A549 (cell line): Measurements from ENCODE around the gene LNPK. TPM values are rescaled to one million over a fixed set of nuclear protein-coding genes. Genes with fewer than 3 reads are reported as not detected.

Source experiments
- ATAC-seq, 2 experiments: fragments of 200-7000 bp in 1 of 2; fragments of >200 bp in 1 of 2; cut with Nextera tagmentation in 1 of 2; cut with Tn5 transposase in 1 of 2; 3 replicates each; pipeline versions ENCODE4 v1.8.0 to v1.9.1; 2018 to 2020; ENCODE audit warnings: mild to moderate bottlenecking in 1 of 2, moderate library complexity in 1 of 2
- CTCF ChIA-PET: fragments of 300-600 bp; sonication (Branson Sonifier 250); formaldehyde crosslinking; extraction: SDS; loops from one replicate; lab custom pipeline; 2021; ENCODE audit warnings: antibody characterized with exemption, inconsistent platforms; lab: Yijun Ruan, JAX
- POLR2A ChIA-PET: fragments of 350-600 bp; formaldehyde crosslinking; extraction: SDS; loops from one replicate; lab custom pipeline; 2021; ENCODE audit warnings: antibody characterized with exemption, inconsistent platforms; lab: Yijun Ruan, JAX
- DNase-seq, 2 experiments: peaks; one replicate each; pipeline versions ENCODE4 v3.0.0 to v3.0.0-alpha.2; 2011 to 2016; ENCODE audit warnings: low read depth in 1 of 2, low spot score in 1 of 2
- FAIRE-seq: peaks from 2 replicates; lab custom pipeline; 2011; peaks lifted over from hg19 to GRCh38; lab: Jason Lieb, UNC
- H3K27ac ChIP-seq, 2 experiments: fragments of >200 bp; sonication (Bioruptor Twin); formaldehyde crosslinking; 3 replicates each; pipeline ENCODE4 v1.5.1; 2016 to 2017
- H3K4me1 ChIP-seq: fragments of >200 bp; sonication (Bioruptor Twin); formaldehyde crosslinking; 3 replicates; pipeline ENCODE4 v1.6.1; 2016
- H3K4me2 ChIP-seq: fragments of >200 bp; sonication (Bioruptor Twin); formaldehyde crosslinking; 3 replicates; pipeline ENCODE4 v1.6.1; 2016
- H3K4me3 ChIP-seq: fragments of >200 bp; sonication (Bioruptor Twin); formaldehyde crosslinking; 3 replicates; pipeline ENCODE4 v1.5.1; 2016
- H3K9me3 ChIP-seq: fragments of >200 bp; sonication (Bioruptor Twin); formaldehyde crosslinking; 3 replicates; pipeline ENCODE4 v1.6.1; 2016
- BCL3 ChIP-seq: fragments of >200 bp; sonication (Bioruptor Twin); formaldehyde crosslinking; IDR thresholded peaks from 3 replicates; pipeline ENCODE4 v1.6.1; 2016
- BHLHE40 ChIP-seq: IDR thresholded peaks from 2 replicates; pipeline ENCODE4 v1.6.1; 2012; ENCODE audit warnings: low read depth, low read length, inconsistent platforms
- CBX2 ChIP-seq: fragments of 200-600 bp; sonication (generic); IDR thresholded peaks from 2 replicates; pipeline ENCODE4 v1.6.1; 2016; ENCODE audit warnings: low read depth, mild to moderate bottlenecking, borderline replicate concordance
- CEBPB ChIP-seq, 2 experiments: fragments of >200 bp in 1 of 2; sonication (Bioruptor Twin) in 1 of 2; formaldehyde crosslinking in 1 of 2; IDR thresholded peaks; 2 replicates each; pipeline ENCODE4 v1.6.1; 2012 to 2016
- CHD2 ChIP-seq: fragments of 150-350 bp; IDR thresholded peaks from 2 replicates; pipeline ENCODE4 v1.6.1; 2014; ENCODE audit warnings: low read length; ENCODE audit not compliant: partially characterized antibody
- CHD4 ChIP-seq: fragments of 200-600 bp; sonication (generic); IDR thresholded peaks from 2 replicates; pipeline ENCODE4 v1.6.1; 2016; ENCODE audit warnings: antibody characterized with exemption, mild to moderate bottlenecking, borderline replicate concordance
- CTCF ChIP-seq: fragments of >200 bp; sonication (Bioruptor Twin); formaldehyde crosslinking; IDR thresholded peaks from 3 replicates; pipeline ENCODE4 v1.5.1; 2016
- E2F6 ChIP-seq: IDR thresholded peaks from 2 replicates; pipeline ENCODE4 v1.6.1; 2012; ENCODE audit warnings: low read depth, borderline replicate concordance
- EHF ChIP-seq: fragments of 250-450 bp; sonication (Bioruptor Pico); IDR thresholded peaks from 2 replicates; pipeline ENCODE4 v1.5.0; 2020; ENCODE audit warnings: mild to moderate bottlenecking
- EHMT2 ChIP-seq: fragments of 200-600 bp; sonication (generic); IDR thresholded peaks from 2 replicates; pipeline ENCODE4 v1.6.1; 2016; ENCODE audit warnings: antibody characterized with exemption, low read depth, mild to moderate bottlenecking, moderate library complexity
- GATA3 ChIP-seq: IDR thresholded peaks from 2 replicates; pipeline ENCODE4 v1.6.1; 2012; ENCODE audit warnings: borderline replicate concordance
- HDAC2 ChIP-seq: fragments of 200-600 bp; sonication (generic); IDR thresholded peaks from 2 replicates; pipeline ENCODE4 v1.6.1; 2016
- HEYL ChIP-seq: fragments of 250-450 bp; sonication (Bioruptor Pico); IDR thresholded peaks from 2 replicates; pipeline ENCODE4 v1.8.0; 2021; ENCODE audit warnings: mild to moderate bottlenecking, moderate library complexity
- HOXA7 ChIP-seq: fragments of 250-450 bp; sonication (Bioruptor Pico); IDR thresholded peaks from 2 replicates; pipeline ENCODE4 v1.5.0; 2020; ENCODE audit warnings: mild to moderate bottlenecking, moderate library complexity
- HOXB13 ChIP-seq: fragments of 250-450 bp; sonication (Bioruptor Pico); IDR thresholded peaks from 2 replicates; pipeline ENCODE4 v1.5.0; 2020; ENCODE audit warnings: low read depth, mild to moderate bottlenecking, moderate library complexity
- JUN ChIP-seq, 2 experiments: fragments of >200 bp; sonication (Bioruptor Twin); formaldehyde crosslinking; IDR thresholded peaks; 2 replicates in 1 of 2; 3 replicates in 1 of 2; pipeline ENCODE4 v1.6.1; 2016 to 2017
- MAFK ChIP-seq: fragments of 450-650 bp; IDR thresholded peaks from 2 replicates; pipeline ENCODE4 v1.6.1; 2014; ENCODE audit not compliant: partially characterized antibody
- NFE2L2 ChIP-seq: fragments of 150-350 bp; conservative IDR thresholded peaks from 2 replicates; pipeline ENCODE4 v1.6.1; 2014; ENCODE audit warnings: low read length
- POLR2A ChIP-seq: IDR thresholded peaks from 2 replicates; pipeline ENCODE4 v1.6.1; 2012; ENCODE audit warnings: mild to moderate bottlenecking, low read length
- TP53 ChIP-seq: fragments of 250-450 bp; sonication (Bioruptor Pico); IDR thresholded peaks from 2 replicates; pipeline ENCODE4 v1.5.0; 2021; ENCODE audit warnings: mild to moderate bottlenecking, moderate library complexity
- ZC3H11A ChIP-seq: fragments of 450-650 bp; IDR thresholded peaks from 2 replicates; pipeline ENCODE4 v1.6.1; 2014; ENCODE audit warnings: antibody characterized with exemption, mild to moderate bottlenecking
- WGBS: methylation state at CpG from one replicate; pipeline ENCODE4 v1.1.6; 2017; ENCODE audit errors: missing lambda C conversion rate; 5-methylcytosine and 5-hydroxymethylcytosine counted together
- polyA plus RNA-seq, 4 experiments: library from polyadenylated mRNA; depleted of rRNA in 3 of 4; stranded (reverse); fragments of >200 nt; fragmentation: RNase III in 1 of 4; extraction: RNeasy Plus Mini Kit Qiagen cat#74134 plus additional on column Dnase treatment in 1 of 4; gene quantifications; 2 replicates in 3 of 4; 3 replicates in 1 of 4; pipeline ENCODE4 v1.2.3, GENCODE V29; 2011 to 2017
- TF ChIP-seq, protein P1 (sequence below): fragments of 200-600 bp; sonication (generic); IDR thresholded peaks from 2 replicates; pipeline ENCODE4 v1.6.1; 2016; ENCODE audit warnings: antibody characterized with exemption, mild to moderate bottlenecking, moderate library complexity

Gene LNPK
- polyA plus RNA-seq, 2 of the 4 experiments (the other 2 are of a cell fraction): 13.1 to 24.7 TPM

DNA sequence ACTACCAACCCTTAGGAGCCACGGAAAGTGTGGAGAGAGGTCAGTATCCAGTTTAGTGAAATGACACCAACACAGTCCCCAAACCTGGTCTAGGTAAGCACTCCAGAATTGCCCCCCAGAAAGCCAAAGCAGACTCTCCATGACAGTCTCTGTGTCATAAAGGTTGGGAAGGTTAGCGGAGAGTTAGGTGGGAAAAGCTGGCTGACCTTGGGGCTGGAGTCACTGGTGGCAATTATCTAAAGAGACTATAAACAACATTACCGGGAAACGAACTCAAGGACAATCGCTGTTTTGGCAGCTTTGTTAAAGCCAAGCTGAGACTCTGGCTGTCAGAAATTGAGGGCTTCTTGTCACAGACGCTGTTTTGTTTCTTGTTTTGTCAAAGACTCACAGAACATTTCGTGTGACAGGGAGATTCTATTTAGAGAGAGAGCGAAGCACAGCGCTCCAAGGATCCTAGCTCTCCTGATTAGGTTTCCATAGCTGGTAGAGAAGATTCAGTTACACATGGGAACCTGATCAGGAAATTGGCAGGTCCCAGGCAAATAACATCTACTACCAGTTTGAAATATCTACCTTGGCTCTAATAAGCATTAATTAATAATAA is 111.3 kb downstream of the LNPK start:
- 43% methylated on average over 9 of the region's 9 CpGs for WGBS
- POLR2A ChIA-PET: no interaction called here
- TF ChIP-seq CBX2 (no peak), GATA3 (no peak), HOXA7 (CRISPR knock-in tag) (no peak), MAFK (no peak), E2F6 (no peak), POLR2A (no peak), NFE2L2 (no peak), TP53 (CRISPR knock-in tag) (no peak), BHLHE40 (no peak), EHF (CRISPR knock-in tag) (no peak), CTCF (no peak), HEYL (CRISPR knock-in tag) (no peak), CEBPB (IDR thresholded peaks at IDR 0.05) (no peak), CHD2 (no peak)

GRCh38 chr2:175889701-175890302 is 112.3 kb downstream of the LNPK start:
- WGBS: 63% methylated on average over 3 of the region's 3 CpGs
- H3K4me2 ChIP-seq: no peak overlapping the region
- no peak overlapping the region for H3K27ac ChIP-seq
- ATAC-seq (no peak), DNase-seq (no peak)
- H3K4me1 ChIP-seq: no peaks in the 10 kb centered on the region
- no peak for TF ChIP-seq TP53 (CRISPR knock-in tag)
- no peak for TF ChIP-seq MAFK
- TF ChIP-seq ZC3H11A: no peak
- no peak for TF ChIP-seq EHMT2
- no peak for TF ChIP-seq CHD4
- TF ChIP-seq CEBPB (IDR thresholded peaks at IDR 0.05): no peak
- no peak for TF ChIP-seq CBX2
- no peak for TF ChIP-seq GATA3
- TF ChIP-seq BCL3: no peak
- TF ChIP-seq HDAC2: no peak
- no peak for TF ChIP-seq JUN (IDR thresholded peaks at IDR 0.05)
- TF ChIP-seq, protein P1, sequence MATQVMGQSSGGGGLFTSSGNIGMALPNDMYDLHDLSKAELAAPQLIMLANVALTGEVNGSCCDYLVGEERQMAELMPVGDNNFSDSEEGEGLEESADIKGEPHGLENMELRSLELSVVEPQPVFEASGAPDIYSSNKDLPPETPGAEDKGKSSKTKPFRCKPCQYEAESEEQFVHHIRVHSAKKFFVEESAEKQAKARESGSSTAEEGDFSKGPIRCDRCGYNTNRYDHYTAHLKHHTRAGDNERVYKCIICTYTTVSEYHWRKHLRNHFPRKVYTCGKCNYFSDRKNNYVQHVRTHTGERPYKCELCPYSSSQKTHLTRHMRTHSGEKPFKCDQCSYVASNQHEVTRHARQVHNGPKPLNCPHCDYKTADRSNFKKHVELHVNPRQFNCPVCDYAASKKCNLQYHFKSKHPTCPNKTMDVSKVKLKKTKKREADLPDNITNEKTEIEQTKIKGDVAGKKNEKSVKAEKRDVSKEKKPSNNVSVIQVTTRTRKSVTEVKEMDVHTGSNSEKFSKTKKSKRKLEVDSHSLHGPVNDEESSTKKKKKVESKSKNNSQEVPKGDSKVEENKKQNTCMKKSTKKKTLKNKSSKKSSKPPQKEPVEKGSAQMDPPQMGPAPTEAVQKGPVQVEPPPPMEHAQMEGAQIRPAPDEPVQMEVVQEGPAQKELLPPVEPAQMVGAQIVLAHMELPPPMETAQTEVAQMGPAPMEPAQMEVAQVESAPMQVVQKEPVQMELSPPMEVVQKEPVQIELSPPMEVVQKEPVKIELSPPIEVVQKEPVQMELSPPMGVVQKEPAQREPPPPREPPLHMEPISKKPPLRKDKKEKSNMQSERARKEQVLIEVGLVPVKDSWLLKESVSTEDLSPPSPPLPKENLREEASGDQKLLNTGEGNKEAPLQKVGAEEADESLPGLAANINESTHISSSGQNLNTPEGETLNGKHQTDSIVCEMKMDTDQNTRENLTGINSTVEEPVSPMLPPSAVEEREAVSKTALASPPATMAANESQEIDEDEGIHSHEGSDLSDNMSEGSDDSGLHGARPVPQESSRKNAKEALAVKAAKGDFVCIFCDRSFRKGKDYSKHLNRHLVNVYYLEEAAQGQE: no peak
- no peak for TF ChIP-seq HOXB13
- TF ChIP-seq, all 56 proteins: peak for 0
- ChIA-PET CTCF (no interaction called here), POLR2A (no interaction called here)
- Histone ChIP-seq H3K9me3 (no peaks in the 10 kb centered on the region), H3K4me3 (no peak overlapping the region)
- FAIRE-seq: no peak

More for the DNA sequence above, 111.3 kb downstream of the LNPK start:
- H3K27ac ChIP-seq: no peak overlapping the region
- no peaks in the 10 kb centered on the region for H3K4me1 ChIP-seq
- H3K4me3 ChIP-seq: no peak overlapping the region
- FAIRE-seq (no peak), DNase-seq (no peak), ATAC-seq (no peak)
- no peak overlapping the region for H3K4me2 ChIP-seq
- no peaks in the 10 kb centered on the region for H3K9me3 ChIP-seq
- CTCF ChIA-PET: interaction anchor here (0.6 kb wide), 1 partner anchor 644 kb away, joined by 3 read pairs; no protein-coding TSS in a partner anchor
